Measurements from ENCODE around the gene WNT5B. TPM values are rescaled to one million over a fixed set of nuclear protein-coding genes. Genes with fewer than 3 reads are reported as not detected.

Gene WNT5B
- total RNA-seq, 2 experiments from 2014 or later: 0.86 to 14.7 TPM

GRCh38 chr12:1607940-1608712, 20.9 kb upstream of the WNT5B start:
- H2AFZ ChIP-seq (ENCODE audit: low read length): peak overlapping the region; percentile 85

GRCh38 chr12:1608713-1609119, 20.3 kb upstream of the WNT5B start:
- Histone ChIP-seq H2AFZ (ENCODE audit: low read length) (peak overlapping the region; percentile 85), H3K36me3 (ENCODE audit: insufficient read depth, low read length) (no peaks in the 10 kb centered on the region), H3K9me3 (ENCODE audit: low read length) (no peaks in the 10 kb centered on the region), H4K20me1 (ENCODE audit: insufficient read depth, low read length) (no peaks in the 10 kb centered on the region), H3K4me2 (ENCODE audit: low read length) (peak overlapping the region; percentile 62), H3K27ac (ENCODE audit: low read depth, low read length, poor library complexity, severe bottlenecking) (peak overlapping the region; percentile 6), H3K79me2 (ENCODE audit: insufficient read depth, low read depth, low read length) (no peaks in the 10 kb centered on the region), H3K9me2 (ENCODE audit: insufficient read depth, low read length) (no peaks in the 10 kb centered on the region), H3K4me3 (ENCODE audit: low read depth, low read length, poor library complexity, severe bottlenecking) (peak overlapping the region; percentile 31), H3K4me1 (ENCODE audit: insufficient read depth, low read length, poor library complexity, severe bottlenecking) (peaks cover 35% of the 10 kb centered on the region)
- intact Hi-C loops (cut with micrococcal nuclease; ENCODE audit: unreplicated experiment): no loop called here
- TF ChIP-seq CTCF (conservative IDR thresholded peaks at IDR 0.05; ENCODE audit: low read length) (no peak), EZH2phosphoT487 (IDR thresholded peaks at IDR 0.05; ENCODE audit: borderline replicate concordance, low read depth, low read length) (no peak)
- BruUV-seq (replicated peaks): no TSS peak
- peak; percentile 39 for DNase-seq (ENCODE audit: low spot score)
- CTCF ChIA-PET (ENCODE audit: unreplicated experiment): no interaction called here
- POLR2A ChIA-PET: interaction anchor here (0.9 kb wide), 1 partner anchor 1211 kb away, joined by 3 read pairs; no protein-coding TSS in a partner anchor

More at GRCh38 chr12:1607940-1608712, 20.9 kb upstream of the WNT5B start:
- Histone ChIP-seq H3K4me1 (ENCODE audit: insufficient read depth, low read length, poor library complexity, severe bottlenecking) (peaks cover 35% of the 10 kb centered on the region), H3K4me2 (ENCODE audit: low read length) (peak overlapping the region; percentile 62), H3K4me3 (ENCODE audit: low read depth, low read length, poor library complexity, severe bottlenecking) (peak overlapping the region; percentile 31), H3K79me2 (ENCODE audit: insufficient read depth, low read depth, low read length) (no peaks in the 10 kb centered on the region), H4K20me1 (ENCODE audit: insufficient read depth, low read length) (no peaks in the 10 kb centered on the region), H3K9me3 (ENCODE audit: low read length) (no peaks in the 10 kb centered on the region), H3K27ac (ENCODE audit: low read depth, low read length, poor library complexity, severe bottlenecking) (peak overlapping the region; percentile 6), H3K36me3 (ENCODE audit: insufficient read depth, low read length) (no peaks in the 10 kb centered on the region), H3K9me2 (ENCODE audit: insufficient read depth, low read length) (no peaks in the 10 kb centered on the region)
- ChIA-PET CTCF (ENCODE audit: unreplicated experiment) (no interaction called here), POLR2A (interaction anchor here (0.6 to 0.9 kb wide), 2 partner anchors 613 to 1211 kb away, joined by 3 read pairs; no protein-coding TSS in a partner anchor)
- TF ChIP-seq CTCF (conservative IDR thresholded peaks at IDR 0.05; ENCODE audit: low read length): no peak
- TF ChIP-seq EZH2phosphoT487 (IDR thresholded peaks at IDR 0.05; ENCODE audit: borderline replicate concordance, low read depth, low read length): no peak
- DNase-seq (ENCODE audit: low spot score): peak; percentile 61
- BruUV-seq (replicated peaks): no TSS peak
- intact Hi-C loops (cut with micrococcal nuclease; ENCODE audit: unreplicated experiment): no loop called here

- CTCF ChIA-PET (ENCODE audit: unreplicated experiment): no interaction called here
- POLR2A ChIA-PET: interaction anchor here (0.8 kb wide), 1 partner anchor 19 kb away, joined by 4 read pairs; the partner anchor contains the start of gene WNT5B
- Histone ChIP-seq H3K27ac (ENCODE audit: low read depth, low read length, poor library complexity, severe bottlenecking) (no peak overlapping the region), H2AFZ (ENCODE audit: low read length) (no peak overlapping the region), H3K4me3 (ENCODE audit: low read depth, low read length, poor library complexity, severe bottlenecking) (no peak overlapping the region), H3K9me2 (ENCODE audit: insufficient read depth, low read length) (no peaks in the 10 kb centered on the region), H3K36me3 (ENCODE audit: insufficient read depth, low read length) (no peaks in the 10 kb centered on the region), H3K9me3 (ENCODE audit: low read length) (no peaks in the 10 kb centered on the region), H3K4me1 (ENCODE audit: insufficient read depth, low read length, poor library complexity, severe bottlenecking) (peaks cover 31% of the 10 kb centered on the region), H4K20me1 (ENCODE audit: insufficient read depth, low read length) (no peaks in the 10 kb centered on the region), H3K4me2 (ENCODE audit: low read length) (no peak overlapping the region), H3K79me2 (ENCODE audit: insufficient read depth, low read depth, low read length) (no peaks in the 10 kb centered on the region)
- DNase-seq (ENCODE audit: low spot score): no peak
- intact Hi-C loops (cut with micrococcal nuclease; ENCODE audit: unreplicated experiment): no loop called here
- TF ChIP-seq CTCF (conservative IDR thresholded peaks at IDR 0.05; ENCODE audit: low read length) (no peak), EZH2phosphoT487 (IDR thresholded peaks at IDR 0.05; ENCODE audit: borderline replicate concordance, low read depth, low read length) (no peak)
- no TSS peak for BruUV-seq (replicated peaks)
These were observed 18.9 kb upstream of the WNT5B start for GRCh38 chr12:1610072-1610643.
